GM18858 (cell line): ENCODE measurements around the gene ATP1B2.
"Not testable (repeated sequence)": the region's sequence is repeated elsewhere in the genome, so short reads cannot be mapped to it uniquely, and the experiment has no call there.

Experiments used
- ATAC-seq: cut with Tn5 transposase; IDR thresholded peaks from one replicate; pipeline ENCODE4 v1.9.1; 2021; ENCODE audit not compliant: unreplicated experiment

Gene ATP1B2

DNA sequence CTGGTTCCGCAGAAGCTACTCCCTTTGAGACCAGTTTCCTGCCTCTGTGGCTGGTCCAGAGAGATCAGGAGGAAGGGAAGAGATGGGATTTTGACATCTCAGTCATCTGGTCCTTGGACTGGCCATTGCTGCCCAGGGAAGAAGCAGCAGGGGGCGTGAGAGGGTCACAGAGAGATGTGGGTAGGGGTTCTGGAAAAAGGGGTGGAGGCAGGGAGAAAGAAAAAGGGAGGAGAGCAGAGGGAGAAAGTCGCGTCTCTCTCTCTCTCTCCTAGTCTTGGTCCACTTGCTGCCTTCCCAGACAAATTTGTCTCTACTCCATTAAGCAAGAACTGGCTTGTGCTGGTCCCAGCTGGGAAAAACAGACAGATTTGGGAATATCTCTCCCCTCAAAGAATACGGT lies 16.3 kb upstream of the ATP1B2 start:
- no peak for ATAC-seq

DNA sequence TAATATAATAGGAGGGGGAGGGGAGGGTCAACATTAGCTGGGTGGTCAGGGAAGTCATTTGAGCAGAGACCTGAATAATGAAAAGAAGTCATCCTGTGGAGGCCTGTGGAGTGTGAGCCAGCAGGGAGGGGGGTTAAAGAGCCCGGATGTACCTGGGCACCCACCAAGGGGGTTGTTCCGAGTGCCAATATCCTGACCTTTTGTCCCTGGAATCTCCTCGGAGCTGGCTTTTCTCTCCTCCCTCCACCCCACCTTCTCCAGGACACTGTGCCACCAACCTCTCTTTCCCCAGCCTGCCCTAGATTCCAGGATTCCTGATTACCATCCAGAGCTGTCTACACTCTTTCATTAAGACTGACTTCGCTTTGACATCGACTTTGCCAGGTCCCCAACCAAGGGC lies 14.6 kb upstream of the ATP1B2 start:
- no peak for ATAC-seq

- no peak for ATAC-seq
Measured at GRCh38 chr17:7640783-7641182, 9.9 kb upstream of the ATP1B2 start.

DNA sequence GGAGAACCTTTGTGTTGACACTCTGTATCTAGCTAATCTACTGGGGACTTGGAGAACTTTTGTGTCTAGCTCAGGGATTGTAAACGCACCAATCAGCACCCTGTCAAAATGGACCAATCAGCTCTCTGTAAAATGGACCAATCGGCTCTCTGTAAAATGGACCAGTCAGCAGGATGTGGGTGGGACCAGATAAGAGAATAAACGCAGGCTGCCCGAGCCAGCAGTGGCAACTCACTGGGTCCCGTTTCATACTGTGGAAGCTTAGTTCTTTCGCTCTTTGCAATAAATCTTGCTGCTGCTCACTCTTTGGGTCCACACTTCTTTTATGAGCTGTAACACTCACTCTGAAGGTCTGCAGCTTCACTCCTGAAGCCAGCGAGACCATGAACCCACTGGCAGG lies 9.1 kb upstream of the ATP1B2 start:
- not testable (repeated sequence) for ATAC-seq

GRCh38 chr17:7644775-7645174 lies 6.0 kb upstream of the ATP1B2 start:
- no peak for ATAC-seq

DNA sequence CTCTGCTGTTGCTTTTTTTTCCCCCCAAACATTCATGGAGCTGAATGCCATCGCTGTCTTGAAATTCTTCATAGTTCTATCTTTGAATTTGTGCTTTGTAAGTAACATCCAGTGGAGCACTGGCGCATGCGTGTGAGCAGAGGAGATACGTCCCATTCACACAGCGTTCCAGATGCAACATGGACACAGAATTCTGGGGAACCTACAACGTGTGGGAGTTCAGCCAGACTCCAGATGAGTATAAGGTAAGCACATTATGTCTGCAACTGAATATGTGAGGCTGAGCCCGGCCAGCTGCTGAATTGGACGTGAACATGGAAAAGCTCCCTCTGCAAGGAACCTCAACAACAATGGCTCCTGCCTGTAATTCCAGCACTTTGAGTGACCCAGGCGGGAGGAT lies 4.3 kb upstream of the ATP1B2 start:
- ATAC-seq = no peak

- ATAC-seq = no peak
Measured at GRCh38 chr17:7647018-7647417, 3.7 kb upstream of the ATP1B2 start.

GRCh38 chr17:7651097-7651664 lies 455 bp downstream of the ATP1B2 start:
- no peak for ATAC-seq

- no peak for ATAC-seq
Measured at GRCh38 chr17:7651665-7652387, 1.1 kb downstream of the ATP1B2 start.

DNA sequence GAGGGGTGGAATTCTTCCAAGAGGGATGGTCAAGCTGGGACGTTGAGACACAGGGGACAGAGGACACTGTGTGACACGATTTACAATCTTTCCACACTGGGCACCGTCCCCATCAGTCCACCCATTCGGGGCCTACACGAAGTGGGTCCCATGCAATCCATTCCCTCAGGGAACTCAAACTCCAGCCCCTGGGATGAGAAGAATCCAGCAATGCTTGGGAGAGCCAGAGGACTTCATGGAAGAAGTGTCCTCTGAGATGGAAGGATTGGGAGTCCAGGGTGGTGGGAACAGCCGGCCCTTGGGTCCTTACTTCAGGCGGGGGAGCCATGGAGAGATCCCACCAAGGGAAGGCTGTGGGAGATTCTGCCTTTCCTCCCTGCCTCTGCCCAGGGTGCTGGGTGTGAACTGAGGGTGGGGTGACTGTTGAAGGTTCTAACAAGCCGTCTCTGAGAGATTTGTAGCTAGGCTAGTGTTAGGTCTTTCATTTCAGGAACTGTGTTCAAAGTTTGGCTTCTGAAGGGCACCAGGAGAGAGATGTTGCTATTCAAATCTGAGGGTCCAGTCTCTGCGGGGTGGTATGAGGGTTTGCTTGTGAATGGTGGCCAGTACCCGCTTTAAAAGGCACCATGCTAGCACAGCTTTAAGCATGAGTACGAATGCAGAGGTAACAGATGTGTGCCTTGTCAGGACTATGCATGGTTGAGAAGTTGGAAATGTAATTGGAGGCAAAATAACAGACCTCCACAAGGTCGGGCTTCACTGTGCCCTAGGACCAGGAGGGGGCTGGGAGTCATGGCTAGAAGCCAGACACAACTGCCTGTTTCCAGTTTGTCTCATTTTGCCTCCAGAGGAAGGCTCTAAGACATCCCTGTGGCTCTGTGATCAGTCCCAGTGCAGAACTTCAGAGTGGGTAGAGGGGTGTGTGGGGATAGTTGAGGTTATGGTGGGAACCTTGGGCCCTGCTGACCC lies 1.9 kb downstream of the ATP1B2 start:
- ATAC-seq = no peak

- no peak for ATAC-seq
Measured at GRCh38 chr17:7654832-7655540, 4.3 kb downstream of the ATP1B2 start.

DNA sequence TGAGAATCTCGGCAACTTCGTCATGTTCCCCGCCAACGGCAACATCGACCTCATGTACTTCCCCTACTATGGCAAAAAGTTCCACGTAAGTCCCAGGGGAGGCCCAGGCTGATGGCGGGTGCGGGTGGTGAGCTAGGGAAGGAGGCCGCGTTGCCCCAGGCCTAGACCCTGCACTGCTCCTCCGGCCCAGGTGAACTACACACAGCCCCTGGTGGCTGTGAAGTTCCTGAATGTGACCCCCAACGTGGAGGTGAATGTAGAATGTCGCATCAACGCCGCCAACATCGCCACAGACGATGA lies 4.8 kb downstream of the ATP1B2 start:
- no peak for ATAC-seq

DNA sequence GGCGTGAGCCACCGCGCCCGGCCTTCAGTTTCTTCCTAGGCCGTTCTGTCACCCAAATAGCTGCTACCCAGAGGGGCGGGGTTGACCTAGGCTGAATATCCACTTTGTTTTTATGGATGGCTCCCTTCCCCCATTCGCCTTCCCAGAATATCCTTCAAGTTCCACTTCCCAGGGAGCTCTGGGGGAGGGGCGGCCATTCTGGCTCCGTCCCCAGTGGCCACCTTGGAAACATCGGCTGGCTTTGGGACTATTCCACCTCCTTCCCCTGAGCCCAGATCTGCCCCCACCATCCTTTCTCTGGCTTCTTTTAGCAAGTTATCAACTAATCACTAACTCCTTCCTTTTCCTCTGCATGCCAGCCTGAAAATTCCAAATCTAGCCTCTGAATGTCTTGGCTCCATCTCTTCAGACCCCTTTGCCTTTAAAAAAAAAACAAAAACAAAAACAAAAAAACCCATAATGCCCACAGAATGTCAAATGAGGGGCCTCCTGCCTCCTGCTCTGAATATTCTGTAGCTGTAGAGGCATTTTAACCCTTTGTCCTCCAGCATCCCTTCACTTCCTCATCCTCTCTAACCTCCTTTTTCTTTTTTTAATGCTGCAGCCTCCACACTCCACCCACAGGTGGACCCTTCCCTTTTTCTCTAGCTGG lies 6.4 kb downstream of the ATP1B2 start:
- no peak for ATAC-seq

DNA sequence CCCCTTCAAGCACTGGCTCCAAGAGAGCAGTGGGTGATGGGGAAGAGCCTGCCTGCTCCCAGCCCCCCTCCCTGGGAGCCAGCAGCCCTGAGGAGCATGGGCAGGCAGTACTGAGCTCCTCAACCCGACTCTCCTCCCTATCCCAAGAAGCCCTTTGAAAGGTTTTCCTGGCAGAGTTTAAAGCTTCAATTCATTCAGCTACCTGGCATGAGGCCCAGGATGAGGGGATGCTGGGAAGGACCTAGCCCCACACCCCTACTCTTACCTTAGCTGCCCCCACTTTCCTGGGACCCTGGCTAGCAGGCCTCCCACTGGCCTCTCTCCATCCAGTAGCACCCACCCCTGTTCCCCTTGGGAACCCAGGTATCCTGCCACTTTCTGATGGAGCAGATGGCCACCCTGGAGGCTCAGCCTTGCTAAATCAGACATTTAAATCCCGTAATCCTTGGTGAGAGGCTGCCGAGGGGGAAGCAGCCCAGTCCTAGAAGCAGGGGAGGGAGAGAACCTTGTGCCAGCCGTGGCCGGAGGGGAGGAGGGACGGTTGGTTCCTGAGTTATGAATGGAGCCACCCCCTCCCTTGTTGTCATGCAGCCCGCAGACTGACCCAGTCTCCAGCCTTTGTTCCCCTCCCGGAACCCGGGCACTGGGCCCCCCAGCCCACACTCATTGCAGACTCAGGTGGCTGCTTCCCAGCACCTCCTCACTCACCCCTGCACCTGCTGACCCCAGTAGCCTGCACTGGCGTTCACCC lies 17.1 kb downstream of the ATP1B2 start:
- ATAC-seq = no peak

DNA sequence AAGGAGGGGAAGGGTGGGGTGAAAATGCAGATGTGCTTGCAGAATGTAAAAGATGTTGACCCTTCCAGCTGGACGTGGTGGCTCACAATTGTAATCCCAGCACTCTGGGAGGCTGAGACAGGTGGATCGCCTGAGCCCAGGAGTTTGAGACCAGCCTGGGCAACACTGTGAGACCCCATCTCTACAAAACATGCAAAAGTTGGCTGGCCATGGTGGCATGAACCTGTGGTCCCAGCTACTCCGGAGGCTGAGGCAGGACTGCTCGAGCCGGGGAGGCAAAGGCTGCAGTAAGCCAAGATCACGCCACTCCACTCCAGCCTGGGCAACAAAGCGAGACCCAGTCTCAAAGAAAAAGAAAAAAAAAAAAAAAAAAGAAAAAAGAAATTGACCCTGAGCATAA lies 17.8 kb downstream of the ATP1B2 start:
- ATAC-seq = no peak

DNA sequence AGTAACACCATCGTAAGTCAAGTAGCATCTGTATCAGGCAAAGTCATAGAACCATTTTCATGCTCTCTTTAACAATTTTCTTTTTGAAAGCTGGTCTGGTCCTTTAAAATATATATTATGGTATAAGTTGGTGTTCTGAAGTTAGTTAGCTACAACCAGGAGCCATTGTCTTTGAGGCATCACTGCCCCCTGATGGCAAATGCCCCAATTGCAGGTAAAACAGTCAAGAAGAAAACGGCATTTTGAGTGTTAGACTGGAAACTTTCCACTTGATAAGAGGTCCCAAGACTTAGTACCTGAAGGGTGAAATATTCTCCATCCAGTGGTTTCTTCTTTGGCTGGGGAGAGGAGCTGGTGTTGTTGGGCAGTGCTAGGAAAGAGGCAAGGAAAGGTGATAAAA lies 22.5 kb downstream of the ATP1B2 start:
- ATAC-seq = no peak

- no peak for ATAC-seq
Measured at GRCh38 chr17:7674934-7675333, 24.2 kb downstream of the ATP1B2 start.

DNA sequence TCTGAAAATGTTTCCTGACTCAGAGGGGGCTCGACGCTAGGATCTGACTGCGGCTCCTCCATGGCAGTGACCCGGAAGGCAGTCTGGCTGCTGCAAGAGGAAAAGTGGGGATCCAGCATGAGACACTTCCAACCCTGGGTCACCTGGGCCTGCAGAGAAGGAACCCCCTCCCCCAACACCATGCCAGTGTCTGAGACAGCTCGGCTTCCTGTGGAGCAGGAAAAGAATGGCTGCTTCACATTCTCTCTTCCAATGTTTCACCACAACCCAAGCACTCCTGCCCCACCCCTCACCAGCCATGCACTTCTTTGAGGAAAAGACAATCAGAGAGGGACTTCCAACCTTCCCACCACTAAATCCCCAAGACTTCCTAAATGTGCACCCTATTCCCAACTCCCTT lies 25.8 kb downstream of the ATP1B2 start:
- no peak for ATAC-seq

GRCh38 chr17:7677388-7678067 lies 26.8 kb downstream of the ATP1B2 start:
- ATAC-seq = no peak
